ENCODE results near the gene PORCN.

DNA sequence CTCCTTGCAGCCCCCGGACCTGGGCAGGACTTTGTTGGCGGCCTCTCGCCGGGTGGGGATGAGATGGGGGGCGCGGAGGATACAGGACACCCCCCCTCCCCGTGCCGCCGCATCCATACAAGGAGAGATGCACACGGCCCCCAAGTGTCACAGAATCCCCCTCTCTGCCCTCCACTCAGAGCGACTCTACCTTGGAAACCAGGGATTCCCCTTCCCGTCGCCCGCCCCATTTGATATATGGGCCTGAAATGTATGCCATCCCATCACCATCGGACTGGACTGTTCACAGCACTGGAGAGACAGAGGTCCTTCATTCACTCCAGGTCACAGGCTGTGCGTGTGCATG lies 426 bp downstream of the PORCN start:
- TF ChIP-seq, protein P1, sequence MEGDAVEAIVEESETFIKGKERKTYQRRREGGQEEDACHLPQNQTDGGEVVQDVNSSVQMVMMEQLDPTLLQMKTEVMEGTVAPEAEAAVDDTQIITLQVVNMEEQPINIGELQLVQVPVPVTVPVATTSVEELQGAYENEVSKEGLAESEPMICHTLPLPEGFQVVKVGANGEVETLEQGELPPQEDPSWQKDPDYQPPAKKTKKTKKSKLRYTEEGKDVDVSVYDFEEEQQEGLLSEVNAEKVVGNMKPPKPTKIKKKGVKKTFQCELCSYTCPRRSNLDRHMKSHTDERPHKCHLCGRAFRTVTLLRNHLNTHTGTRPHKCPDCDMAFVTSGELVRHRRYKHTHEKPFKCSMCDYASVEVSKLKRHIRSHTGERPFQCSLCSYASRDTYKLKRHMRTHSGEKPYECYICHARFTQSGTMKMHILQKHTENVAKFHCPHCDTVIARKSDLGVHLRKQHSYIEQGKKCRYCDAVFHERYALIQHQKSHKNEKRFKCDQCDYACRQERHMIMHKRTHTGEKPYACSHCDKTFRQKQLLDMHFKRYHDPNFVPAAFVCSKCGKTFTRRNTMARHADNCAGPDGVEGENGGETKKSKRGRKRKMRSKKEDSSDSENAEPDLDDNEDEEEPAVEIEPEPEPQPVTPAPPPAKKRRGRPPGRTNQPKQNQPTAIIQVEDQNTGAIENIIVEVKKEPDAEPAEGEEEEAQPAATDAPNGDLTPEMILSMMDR (IDR thresholded peaks at IDR 0.05): no peak
- TF ChIP-seq POLR2A (IDR thresholded peaks at IDR 0.05): no peak

Data from ovary (tissue), 3 donors.